Measurements from ENCODE around the gene C1QTNF5. TPM values are rescaled to one million over a fixed set of nuclear protein-coding genes. Genes with fewer than 3 reads are reported as not detected.
"Not testable (repeated sequence)": the region's sequence is repeated elsewhere in the genome, so short reads cannot be mapped to it uniquely, and the experiment has no call there.

C1QTNF5 gene
- total RNA-seq (17.4 TPM), polyA plus RNA-seq (46.7 TPM)

GRCh38 chr11:119340335-119341221, at the start of gene C1QTNF5:
Gene C1QTNF5, minus strand, starts transcription at chr11:119340883. Its CDS starts 486 bp downstream, at chr11:119340397.
- 3% methylated on average over 53 of the region's 53 CpGs for WGBS
- DNase-seq (ENCODE audit: extremely low spot score), result no peak
- Histone ChIP-seq H3K27ac (ENCODE audit: low read depth) (peak within 1 kb of the TSS; percentile 78), H3K4me3 (ENCODE audit: low read depth, low read length) (peak within 1 kb of the TSS; percentile 53), H3K4me1 (ENCODE audit: insufficient read depth) (no peaks in the 10 kb centered on the region), H3K36me3 (ENCODE audit: insufficient read depth) (no peaks in the 10 kb centered on the region)

- no peak overlapping the region for H3K4me3 ChIP-seq (ENCODE audit: low read depth, low read length)
- H3K4me1 ChIP-seq (ENCODE audit: insufficient read depth), result no peaks in the 10 kb centered on the region
- no peaks in the 10 kb centered on the region for H3K36me3 ChIP-seq (ENCODE audit: insufficient read depth)
- H3K27ac ChIP-seq (ENCODE audit: low read depth), result no peak overlapping the region
- WGBS, result 77% methylated on average over 5 of the region's 5 CpGs
- no peak for DNase-seq (ENCODE audit: extremely low spot score)
These were observed 49.0 kb upstream of the C1QTNF5 start for GRCh38 chr11:119389611-119390254.

GRCh38 chr11:119388103-119388502, 47.4 kb upstream of the C1QTNF5 start:
- DNase-seq (ENCODE audit: extremely low spot score), result no peak
- WGBS, result 88% methylated on average over 7 of the region's 7 CpGs
- H3K4me1 ChIP-seq (ENCODE audit: insufficient read depth), result no peaks in the 10 kb centered on the region
- no peak overlapping the region for H3K4me3 ChIP-seq (ENCODE audit: low read depth, low read length)
- H3K36me3 ChIP-seq (ENCODE audit: insufficient read depth), result no peaks in the 10 kb centered on the region
- no peak overlapping the region for H3K27ac ChIP-seq (ENCODE audit: low read depth)

- H3K4me3 ChIP-seq (ENCODE audit: low read depth, low read length), result no peak overlapping the region
- DNase-seq (ENCODE audit: extremely low spot score), result no peak
- WGBS, result 91% methylated on average over 2 of the region's 2 CpGs
- H3K4me1 ChIP-seq (ENCODE audit: insufficient read depth), result no peaks in the 10 kb centered on the region
- H3K36me3 ChIP-seq (ENCODE audit: insufficient read depth), result no peaks in the 10 kb centered on the region
- no peak overlapping the region for H3K27ac ChIP-seq (ENCODE audit: low read depth)
These were observed 43.6 kb upstream of the C1QTNF5 start for GRCh38 chr11:119384332-119384731.

GRCh38 chr11:119382513-119382912, 41.8 kb upstream of the C1QTNF5 start:
- not testable (repeated sequence) for H3K27ac ChIP-seq (ENCODE audit: low read depth); H3K36me3 ChIP-seq (ENCODE audit: insufficient read depth); H3K4me1 ChIP-seq (ENCODE audit: insufficient read depth); DNase-seq (ENCODE audit: extremely low spot score); H3K4me3 ChIP-seq (ENCODE audit: low read depth, low read length)
- 88% methylated on average over 14 of the region's 14 CpGs for WGBS

- H3K4me3 ChIP-seq (ENCODE audit: low read depth, low read length), result peak overlapping the region; percentile 15
- H3K27ac ChIP-seq (ENCODE audit: low read depth), result no peak overlapping the region
These were observed 41.4 kb upstream of the C1QTNF5 start for GRCh38 chr11:119382101-119382500.

GRCh38 chr11:119381181-119381988, 40.7 kb upstream of the C1QTNF5 start, which contains the start of gene USP2:
Gene USP2, minus strand, starts transcription at chr11:119381690. Its CDS starts 8,210 bp downstream, at chr11:119373480.
- Histone ChIP-seq H3K4me3 (ENCODE audit: low read depth, low read length) (peak within 1 kb of the TSS; percentile 43), H3K27ac (ENCODE audit: low read depth) (peak within 1 kb of the TSS; percentile 49), H3K36me3 (ENCODE audit: insufficient read depth) (no peaks in the 10 kb centered on the region), H3K4me1 (ENCODE audit: insufficient read depth) (no peaks in the 10 kb centered on the region)
- peak; percentile 94 for DNase-seq (ENCODE audit: extremely low spot score)
- WGBS, result under 1% methylated on average over 54 of the region's 54 CpGs

More at GRCh38 chr11:119382101-119382500, 41.4 kb upstream of the C1QTNF5 start:
- H3K36me3 ChIP-seq (ENCODE audit: insufficient read depth), result no peaks in the 10 kb centered on the region
- WGBS, result 6% methylated on average over 9 of the region's 9 CpGs
- no peaks in the 10 kb centered on the region for H3K4me1 ChIP-seq (ENCODE audit: insufficient read depth)
- DNase-seq (ENCODE audit: extremely low spot score), result no peak

- 8% methylated on average over 10 of the region's 10 CpGs for WGBS
- DNase-seq (ENCODE audit: extremely low spot score), result no peak
- H3K27ac ChIP-seq (ENCODE audit: low read depth), result no peak overlapping the region
These were observed 40.1 kb upstream of the C1QTNF5 start for GRCh38 chr11:119380827-119381180.

GRCh38 chr11:119380160-119380826, 39.6 kb upstream of the C1QTNF5 start:
- H3K4me1 ChIP-seq (ENCODE audit: insufficient read depth), result no peaks in the 10 kb centered on the region
- 78% methylated on average over 13 of the region's 13 CpGs for WGBS
- H3K36me3 ChIP-seq (ENCODE audit: insufficient read depth), result no peaks in the 10 kb centered on the region
- H3K4me3 ChIP-seq (ENCODE audit: low read depth, low read length), result no peak overlapping the region
- no peak overlapping the region for H3K27ac ChIP-seq (ENCODE audit: low read depth)
- DNase-seq (ENCODE audit: extremely low spot score), result no peak

More at GRCh38 chr11:119380827-119381180, 40.1 kb upstream of the C1QTNF5 start:
- H3K4me1 ChIP-seq (ENCODE audit: insufficient read depth), result no peaks in the 10 kb centered on the region
- H3K4me3 ChIP-seq (ENCODE audit: low read depth, low read length), result peak overlapping the region; percentile 43
- no peaks in the 10 kb centered on the region for H3K36me3 ChIP-seq (ENCODE audit: insufficient read depth)

GRCh38 chr11:119378851-119379465, 38.3 kb upstream of the C1QTNF5 start:
- H3K27ac ChIP-seq (ENCODE audit: low read depth), result no peak overlapping the region
- whole genome bisulfite sequencing, result 60% methylated on average over 10 of the region's 10 CpGs
- no peak for DNase-seq (ENCODE audit: extremely low spot score)

GRCh38 chr11:119377961-119378667, 37.4 kb upstream of the C1QTNF5 start:
- no peak for DNase-seq (ENCODE audit: extremely low spot score)
- 85% methylated on average over 6 of the region's 6 CpGs for WGBS
- no peak overlapping the region for H3K27ac ChIP-seq (ENCODE audit: low read depth)
- no peak overlapping the region for H3K4me3 ChIP-seq (ENCODE audit: low read depth, low read length)
- H3K4me1 ChIP-seq (ENCODE audit: insufficient read depth), result no peaks in the 10 kb centered on the region
- no peaks in the 10 kb centered on the region for H3K36me3 ChIP-seq (ENCODE audit: insufficient read depth)

More at GRCh38 chr11:119378851-119379465, 38.3 kb upstream of the C1QTNF5 start:
- H3K4me3 ChIP-seq (ENCODE audit: low read depth, low read length), result no peak overlapping the region
- H3K4me1 ChIP-seq (ENCODE audit: insufficient read depth), result no peaks in the 10 kb centered on the region
- H3K36me3 ChIP-seq (ENCODE audit: insufficient read depth), result no peaks in the 10 kb centered on the region
